Stimulated activated CD8-positive, alpha-beta memory T cell treated with anti-CD3 and anti-CD28 coated beads, Interleukin-4, amount 100 ng/mL, for 48 hours (primary cell): ENCODE measurements around the gene PRCC.

Source experiments
- DNase-seq: peaks from one replicate; pipeline ENCODE4 v3.0.0-alpha.2; 2020

Gene PRCC, protein sequence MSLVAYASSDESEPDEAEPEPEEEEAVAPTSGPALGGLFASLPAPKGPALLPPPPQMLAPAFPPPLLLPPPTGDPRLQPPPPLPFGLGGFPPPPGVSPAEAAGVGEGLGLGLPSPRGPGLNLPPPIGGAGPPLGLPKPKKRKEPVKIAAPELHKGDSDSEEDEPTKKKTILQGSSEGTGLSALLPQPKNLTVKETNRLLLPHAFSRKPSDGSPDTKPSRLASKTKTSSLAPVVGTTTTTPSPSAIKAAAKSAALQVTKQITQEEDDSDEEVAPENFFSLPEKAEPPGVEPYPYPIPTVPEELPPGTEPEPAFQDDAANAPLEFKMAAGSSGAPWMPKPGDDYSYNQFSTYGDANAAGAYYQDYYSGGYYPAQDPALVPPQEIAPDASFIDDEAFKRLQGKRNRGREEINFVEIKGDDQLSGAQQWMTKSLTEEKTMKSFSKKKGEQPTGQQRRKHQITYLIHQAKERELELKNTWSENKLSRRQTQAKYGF

DNA sequence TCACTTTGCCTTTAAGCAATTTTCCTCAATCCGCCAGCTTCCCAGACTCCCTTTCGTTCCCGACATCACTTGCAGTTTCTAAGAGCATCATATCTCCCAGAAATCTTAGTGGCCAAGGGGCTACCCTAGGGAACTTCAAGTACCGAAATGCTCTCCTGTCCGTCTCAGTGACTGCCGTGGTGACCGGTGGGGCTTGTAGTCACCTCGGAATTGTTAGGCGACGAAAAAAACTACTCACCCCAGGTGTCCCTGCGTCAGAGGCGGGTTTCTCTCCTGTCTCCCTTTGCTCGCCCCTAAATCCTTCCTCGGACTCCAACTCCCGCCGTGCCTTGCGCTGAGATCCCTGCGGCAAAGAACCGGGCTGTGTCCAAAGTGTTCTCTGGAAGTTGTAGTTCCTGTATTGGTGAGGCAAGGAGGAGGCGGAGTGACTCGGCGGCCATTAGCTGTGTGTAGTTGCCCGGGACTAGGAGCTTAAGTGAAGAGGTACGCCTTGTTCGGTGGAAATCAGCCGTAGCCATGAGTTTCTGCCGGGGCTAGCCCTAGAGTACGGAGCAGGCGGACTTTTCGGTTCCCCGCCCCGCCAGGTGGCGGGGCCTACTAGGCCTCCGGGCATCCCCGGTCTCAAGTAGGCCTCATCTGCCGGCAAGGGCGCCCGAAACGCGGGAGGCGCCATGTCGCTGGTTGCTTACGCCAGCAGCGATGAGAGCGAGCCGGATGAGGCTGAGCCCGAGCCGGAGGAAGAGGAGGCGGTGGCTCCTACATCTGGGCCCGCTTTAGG is at the start of gene PRCC:
TSS of gene PRCC (plus strand) at position 435 of the 778 bp plus-strand sequence. CDS start at position 672, 237 bp downstream.
- DNase-seq, result peak; percentile 95

DNA sequence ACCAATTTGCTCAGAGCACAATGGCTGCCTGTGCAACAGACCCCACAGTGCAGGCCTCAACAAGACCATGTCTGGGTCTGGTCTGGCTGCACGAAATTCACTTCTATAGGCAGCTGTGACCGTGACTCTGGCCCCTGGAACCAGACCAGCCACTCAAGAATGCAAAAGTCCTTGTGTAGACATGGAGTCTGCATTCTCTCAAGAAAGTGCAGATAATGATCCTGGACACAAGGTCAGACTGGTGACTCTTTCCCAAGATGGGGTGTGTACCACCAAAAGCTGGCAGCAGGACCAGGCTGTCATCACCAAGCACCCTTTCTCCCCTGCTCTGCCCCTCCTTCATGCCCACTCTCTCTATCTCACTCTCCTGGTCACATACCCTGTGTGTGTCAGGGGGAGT is 46.2 kb upstream of the PRCC start:
- DNase-seq, result no peak

DNA sequence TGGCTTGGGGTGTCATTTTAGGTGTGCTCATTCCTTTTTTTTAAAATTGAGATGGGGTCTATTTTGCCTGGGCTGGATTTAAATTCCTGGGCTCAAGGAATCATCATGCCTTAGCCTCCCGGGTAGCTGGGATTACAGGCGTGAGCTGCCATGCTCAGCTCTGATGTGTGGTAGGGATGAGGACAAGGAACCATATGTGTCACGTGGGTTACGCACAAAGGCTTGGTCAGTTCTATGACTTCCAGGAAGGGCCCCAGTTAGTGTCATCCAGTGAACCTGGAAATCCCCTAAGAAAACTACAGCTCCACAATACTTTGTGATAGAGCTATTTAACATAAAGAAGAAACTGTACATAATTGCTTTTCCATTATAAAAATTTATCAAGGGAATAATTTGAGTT is 45.8 kb upstream of the PRCC start:
- no peak for DNase-seq

DNA sequence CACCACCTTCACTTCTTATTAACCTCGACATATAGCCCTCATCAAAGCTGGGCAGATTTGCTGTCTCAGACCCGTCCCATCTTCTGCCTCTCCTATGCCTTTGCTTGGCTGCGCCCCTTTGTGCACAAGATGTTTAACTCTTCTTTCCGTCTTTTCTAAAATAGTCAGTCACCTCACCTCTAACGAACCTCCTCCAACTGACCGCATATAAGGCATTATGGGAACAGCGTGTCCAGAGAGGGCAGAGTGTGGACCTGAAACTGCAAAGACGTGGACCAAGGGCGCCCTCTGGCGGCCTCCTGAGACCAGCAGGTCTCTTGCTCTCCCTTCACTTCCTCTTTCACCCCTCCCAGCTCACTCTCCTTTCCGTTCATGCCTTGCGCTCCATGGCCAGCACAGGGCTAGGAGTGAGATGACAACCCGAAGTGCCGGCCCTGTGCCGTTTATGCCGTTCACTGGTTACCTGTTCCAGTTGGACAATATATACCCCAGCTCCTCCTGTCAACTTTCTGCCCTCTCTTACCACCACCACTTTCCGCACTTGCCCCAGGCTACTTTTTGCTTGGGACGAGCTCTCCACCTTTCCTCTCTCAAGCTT is 41.6 kb upstream of the PRCC start:
- DNase-seq, result peak; percentile 89

DNA sequence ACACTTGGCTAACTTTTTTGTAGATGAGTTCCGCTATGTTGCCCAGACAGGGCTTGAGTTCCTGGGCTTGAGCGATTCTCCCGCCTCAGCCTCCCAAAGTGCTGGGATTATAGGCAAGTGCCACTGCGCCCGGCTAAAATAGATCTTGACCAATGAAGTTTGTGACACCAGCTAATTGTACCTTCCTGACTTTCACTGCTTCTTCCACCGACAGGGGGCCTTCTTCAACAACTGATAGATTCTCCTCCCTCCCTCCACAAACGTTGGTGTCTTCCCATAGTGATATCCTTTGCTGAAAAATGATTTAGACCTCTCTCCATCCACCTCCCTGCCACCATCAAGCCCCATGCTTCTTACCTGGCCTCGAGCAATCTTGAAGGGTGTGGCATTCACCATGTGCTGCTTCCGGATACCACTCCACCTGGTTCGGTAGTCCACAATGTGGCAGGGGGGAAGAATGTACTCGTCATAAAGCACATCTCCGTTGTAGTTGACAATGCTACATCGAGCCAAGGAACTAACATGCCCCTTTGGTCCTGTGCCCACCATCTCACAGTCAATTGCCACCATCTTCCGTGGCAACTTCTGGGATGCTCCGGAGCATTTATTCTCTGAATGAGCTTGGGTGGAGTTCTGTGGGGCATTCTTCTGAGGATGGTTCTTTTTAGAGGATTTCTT is 40.6 kb upstream of the PRCC start:
- DNase-seq, result peak; percentile 72

DNA sequence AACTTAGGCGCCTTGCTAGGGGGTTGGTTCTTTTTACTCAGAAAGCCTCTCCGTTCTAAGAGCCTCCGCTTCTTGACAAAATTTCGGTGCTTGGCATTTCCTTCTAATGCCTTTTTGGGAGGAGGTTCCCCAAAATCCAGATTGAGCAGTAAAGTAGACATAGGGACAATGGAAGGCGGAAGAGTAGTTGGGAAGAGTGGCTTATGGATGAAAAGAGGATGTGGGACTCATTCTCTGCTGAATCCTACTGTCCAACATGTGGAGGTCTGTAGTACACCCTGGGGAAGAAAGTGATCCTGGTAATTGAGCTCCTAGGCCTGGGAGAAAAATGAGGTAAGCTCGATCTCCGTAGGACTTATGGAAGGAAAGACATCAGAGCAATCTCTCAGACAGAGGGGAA is 39.8 kb upstream of the PRCC start:
- DNase-seq, result no peak

DNA sequence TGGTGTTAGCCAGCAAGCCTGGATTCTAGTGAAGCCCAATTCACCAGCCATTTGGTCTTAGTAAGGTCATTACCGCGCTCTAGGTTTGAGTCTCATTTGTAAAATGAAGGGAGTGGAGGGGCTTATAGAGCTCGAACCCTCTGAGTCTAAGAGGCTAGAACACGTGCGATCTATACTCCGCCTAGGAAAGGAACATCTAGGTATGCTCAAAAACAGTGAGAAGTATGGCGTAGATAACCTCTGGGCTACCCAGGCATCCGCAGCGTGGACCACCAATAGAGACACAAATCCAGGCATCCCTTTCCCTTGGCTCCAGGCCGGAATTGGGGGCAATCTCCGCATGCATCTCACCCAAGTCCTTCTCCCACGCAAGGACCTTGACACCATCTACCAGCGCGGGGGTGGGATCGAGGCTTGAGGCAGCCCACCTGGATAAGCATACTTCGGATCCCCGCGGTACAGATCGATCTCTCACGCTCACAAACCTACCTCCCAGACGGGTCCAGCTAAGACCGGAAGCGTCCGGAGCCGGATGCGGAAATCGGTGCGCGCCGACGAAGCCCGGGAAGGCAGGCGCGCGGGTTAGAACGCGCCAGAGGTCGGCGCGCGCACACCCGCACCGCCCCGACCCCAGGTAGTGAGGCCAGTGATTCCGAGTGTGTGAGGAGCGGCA is 39.3 kb upstream of the PRCC start, which contains the start of gene METTL25B:
TSS of gene METTL25B (plus strand) at position 544 of the 673 bp plus-strand sequence. CDS start 636 bp downstream, outside the sequence.
- DNase-seq, result peak; percentile 87

DNA sequence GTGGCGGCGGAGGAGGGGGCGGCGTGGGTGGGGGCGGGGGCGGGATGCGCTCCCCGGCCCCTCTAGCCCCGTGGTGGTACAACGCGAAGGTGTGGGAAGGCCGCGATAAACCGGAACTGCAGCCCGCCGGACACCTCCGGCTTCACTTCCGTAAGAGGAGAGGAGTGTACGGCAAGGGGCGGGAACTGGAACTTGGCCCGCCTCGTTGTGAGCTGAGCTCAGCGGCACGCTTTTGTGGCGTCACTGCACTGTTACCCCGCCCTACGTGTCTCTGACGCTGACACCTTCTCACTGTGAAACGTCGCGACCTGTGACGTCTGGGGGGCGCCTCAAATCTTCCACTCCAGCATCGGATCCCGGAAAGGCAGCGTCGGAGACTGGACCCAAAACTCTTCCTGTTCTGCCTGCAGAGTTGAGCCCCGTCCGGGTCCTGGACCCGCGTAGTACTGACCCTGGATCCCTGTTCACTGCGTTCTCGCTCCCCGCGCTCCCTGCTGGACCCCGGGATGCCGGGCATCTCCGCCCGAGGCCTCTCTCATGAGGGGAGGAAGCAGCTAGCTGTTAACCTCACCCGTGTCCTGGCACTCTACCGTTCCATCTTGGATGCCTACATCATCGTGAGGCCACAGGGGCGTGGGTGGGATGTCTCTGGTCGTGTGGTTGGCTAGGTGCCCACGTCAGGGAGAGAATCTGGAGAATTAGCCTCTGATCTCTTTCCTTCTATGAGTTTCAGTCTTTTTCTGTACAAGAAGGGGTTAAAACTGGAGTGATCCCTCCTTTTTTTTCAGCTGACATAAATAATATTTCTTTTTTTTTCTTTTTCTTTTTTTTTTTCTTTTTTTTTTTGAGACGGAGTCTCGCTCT is 38.5 kb upstream of the PRCC start, which contains the start of gene ISG20L2:
TSS of gene ISG20L2 (minus strand) at position 168 of the 864 bp plus-strand sequence. CDS start 1,114 bp downstream, outside the sequence.
- peak; percentile 97 for DNase-seq

DNA sequence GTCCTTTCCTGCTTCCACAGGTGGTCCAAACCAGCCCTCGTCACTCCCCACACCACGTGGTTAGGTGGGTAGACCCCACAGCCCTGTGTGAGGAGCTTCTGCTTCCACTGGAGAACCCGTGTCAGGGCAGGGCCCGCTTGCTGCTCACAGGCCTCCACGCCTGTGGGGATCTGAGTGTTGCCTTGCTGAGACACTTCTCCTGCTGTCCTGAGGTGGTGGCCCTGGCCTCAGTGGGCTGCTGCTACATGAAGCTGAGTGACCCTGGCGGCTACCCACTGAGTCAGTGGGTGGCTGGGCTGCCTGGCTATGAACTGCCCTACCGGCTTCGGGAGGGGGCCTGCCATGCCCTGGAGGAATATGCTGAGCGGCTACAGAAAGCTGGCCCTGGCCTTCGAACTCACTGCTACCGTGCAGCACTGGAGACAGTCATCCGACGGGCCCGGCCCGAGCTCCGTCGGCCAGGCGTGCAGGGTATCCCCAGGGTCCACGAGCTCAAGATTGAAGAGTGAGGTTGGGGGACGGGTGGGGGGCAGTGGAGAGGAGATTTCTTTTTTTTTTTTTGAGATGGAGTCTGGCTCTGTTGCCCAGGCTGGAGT is 33.2 kb upstream of the PRCC start:
- no peak for DNase-seq

DNA sequence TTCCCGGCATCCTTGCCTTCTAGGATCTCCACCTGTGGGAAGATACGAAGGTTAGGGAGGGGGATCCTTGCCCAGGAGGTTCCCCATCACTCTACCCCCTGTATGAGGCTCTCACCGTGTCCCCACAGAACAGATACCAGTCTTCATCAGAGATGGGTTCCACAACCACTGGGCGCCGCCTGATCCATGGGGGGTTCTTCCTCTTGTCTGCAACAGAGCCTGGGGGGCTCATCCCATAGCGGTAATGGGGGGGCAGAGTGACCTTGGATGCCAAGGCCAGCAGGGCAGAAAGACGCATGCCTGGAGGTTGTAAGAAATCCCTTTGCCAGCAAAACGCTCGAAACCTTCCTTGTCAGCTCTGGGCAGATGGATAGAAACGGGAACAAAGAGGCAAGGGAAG is 28.9 kb upstream of the PRCC start:
- no peak for DNase-seq

DNA sequence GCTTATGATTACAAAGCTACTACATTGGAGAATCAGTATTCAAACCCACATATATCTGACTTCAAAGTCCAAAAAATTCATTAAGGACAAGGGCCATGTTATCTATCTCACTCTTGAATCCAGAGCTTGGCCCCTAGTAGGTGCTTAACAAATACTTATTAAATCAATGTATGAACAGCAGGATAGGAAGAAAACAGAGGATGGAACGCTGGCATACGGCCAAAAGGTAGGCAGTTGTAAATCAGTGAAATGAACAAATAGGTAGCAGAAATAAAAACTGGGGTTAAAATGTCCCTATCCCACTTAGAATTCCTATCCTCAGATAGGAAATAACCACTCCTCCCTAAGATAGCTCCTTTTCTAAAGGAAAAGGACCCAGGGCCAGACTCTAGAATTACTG is 28.4 kb upstream of the PRCC start:
- no peak for DNase-seq

DNA sequence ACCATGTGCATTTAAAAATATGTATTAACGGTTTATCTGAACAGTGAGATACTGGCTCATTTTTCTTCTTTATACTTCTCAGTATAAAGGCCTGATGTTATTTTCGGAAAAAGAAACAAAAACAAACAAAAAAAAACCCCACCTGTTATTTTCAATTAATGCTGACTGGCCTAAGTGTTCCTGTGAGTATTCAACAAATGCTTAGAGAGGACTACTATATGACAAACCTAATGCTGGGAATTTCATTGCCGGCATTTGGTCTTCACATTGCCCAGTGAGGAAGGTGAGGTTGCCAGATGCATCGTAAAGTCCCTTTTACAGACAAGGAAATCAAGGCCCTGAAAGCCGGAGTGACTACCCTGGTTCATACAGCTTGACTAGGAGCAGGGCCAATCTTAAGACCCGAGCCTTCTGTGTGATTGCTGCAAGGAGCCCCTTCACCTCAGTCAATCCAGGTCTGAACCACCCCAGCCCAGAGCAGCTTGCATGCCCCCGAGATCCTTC is 27.0 kb upstream of the PRCC start:
- no peak for DNase-seq

DNA sequence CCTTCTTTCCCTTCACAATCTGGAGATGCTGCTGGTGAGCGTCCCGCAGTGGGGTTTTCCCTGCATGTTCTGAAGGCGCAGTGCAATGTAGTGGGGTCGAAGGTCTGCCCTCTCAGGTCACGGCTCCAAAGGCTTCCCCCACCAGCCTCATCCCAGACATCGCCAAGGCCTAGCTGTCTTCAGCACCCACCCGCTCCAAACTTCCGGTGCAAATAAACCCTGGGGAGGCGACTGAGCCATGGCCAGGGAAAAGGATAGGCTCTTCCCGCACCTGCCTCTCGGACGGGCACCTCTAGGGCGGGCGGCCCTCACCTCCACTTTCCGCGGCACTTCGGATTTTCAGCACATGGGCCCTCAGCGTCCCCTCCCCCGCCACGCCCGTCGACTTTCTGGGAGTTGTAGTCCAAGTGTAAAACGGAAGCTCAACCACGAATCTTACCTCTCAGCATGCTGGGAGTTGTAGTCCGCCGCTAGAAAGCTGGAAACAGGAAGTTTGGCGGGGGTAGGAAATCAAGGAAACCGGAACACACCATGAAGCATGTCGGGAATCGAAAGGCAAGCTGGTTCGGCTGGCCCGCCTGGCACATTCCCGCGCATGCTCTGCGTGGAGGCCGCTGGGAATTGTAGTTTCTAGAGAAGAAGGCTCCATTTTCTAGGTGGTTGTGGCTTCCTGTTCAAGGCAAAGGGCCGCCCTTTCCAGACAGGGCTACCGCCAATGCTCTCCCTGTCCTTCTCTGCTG is 26.4 kb upstream of the PRCC start, which contains the start of gene MRPL24:
TSS of gene MRPL24 (minus strand) at position 348 of the 740 bp plus-strand sequence. CDS start 2,384 bp downstream, outside the sequence.
- peak; percentile 94 for DNase-seq

DNA sequence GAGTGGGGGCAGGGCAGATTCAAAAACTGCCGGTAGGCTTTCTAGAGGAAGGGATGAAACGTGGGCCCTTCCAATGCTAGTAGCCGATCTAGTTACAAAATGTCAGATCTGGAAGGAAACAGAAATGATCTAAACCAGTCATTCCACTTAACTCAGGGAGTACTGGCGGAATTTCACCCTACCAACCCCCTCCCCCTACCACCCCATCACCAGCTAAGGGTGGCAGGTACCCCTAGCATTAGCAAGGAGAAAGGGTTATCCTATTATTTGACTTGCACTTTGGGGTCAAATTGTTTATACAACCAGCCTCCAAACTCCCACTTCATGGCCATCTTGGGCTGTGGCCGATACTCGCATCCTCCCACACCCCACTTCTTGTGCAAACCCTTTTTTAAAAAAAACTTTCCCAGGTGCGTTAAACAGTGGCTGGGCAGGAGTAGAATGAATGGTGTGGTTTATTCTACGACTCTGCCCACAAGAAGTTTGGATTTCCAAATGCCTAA is 25.8 kb upstream of the PRCC start:
- DNase-seq, result peak; percentile 54

DNA sequence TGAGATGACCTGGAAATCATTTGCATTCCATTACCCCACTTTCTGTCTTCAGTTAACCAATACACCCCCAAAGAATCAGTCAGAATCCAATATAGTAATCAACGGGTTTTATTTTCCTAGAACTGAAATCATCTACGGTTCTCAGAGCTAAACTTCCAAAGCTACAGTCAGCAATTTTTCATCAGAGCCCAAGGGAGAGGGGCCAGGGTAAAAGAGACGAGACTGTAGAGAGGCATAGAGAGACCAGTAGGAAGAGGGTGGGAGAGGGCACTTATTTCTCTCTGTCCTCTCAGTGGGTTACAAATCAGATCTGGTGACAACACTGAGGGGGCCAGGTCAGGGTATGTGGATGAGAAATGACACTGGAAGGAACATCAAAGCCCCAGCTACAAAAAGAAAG is 25.3 kb upstream of the PRCC start:
- DNase-seq, result no peak

DNA sequence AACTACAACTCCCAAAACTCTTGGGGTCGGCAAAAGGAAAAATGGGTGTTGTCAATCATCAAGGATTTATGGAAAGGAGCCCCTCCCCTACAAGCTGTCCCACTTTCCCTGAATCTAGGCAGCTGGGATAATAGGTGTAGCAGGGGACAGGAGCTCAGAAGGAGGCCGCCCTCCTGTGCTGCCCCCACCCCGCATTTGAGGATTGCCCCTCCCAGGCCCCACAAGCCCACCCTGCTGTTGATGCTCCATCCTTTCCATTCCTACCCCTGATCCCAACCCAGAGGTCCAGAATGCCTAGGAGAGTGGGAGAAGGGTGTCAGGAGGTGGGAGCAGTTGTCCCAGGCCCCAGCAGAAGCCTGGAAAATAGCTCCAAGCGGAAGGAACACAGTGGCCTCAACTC is 24.5 kb upstream of the PRCC start:
- no peak for DNase-seq

DNA sequence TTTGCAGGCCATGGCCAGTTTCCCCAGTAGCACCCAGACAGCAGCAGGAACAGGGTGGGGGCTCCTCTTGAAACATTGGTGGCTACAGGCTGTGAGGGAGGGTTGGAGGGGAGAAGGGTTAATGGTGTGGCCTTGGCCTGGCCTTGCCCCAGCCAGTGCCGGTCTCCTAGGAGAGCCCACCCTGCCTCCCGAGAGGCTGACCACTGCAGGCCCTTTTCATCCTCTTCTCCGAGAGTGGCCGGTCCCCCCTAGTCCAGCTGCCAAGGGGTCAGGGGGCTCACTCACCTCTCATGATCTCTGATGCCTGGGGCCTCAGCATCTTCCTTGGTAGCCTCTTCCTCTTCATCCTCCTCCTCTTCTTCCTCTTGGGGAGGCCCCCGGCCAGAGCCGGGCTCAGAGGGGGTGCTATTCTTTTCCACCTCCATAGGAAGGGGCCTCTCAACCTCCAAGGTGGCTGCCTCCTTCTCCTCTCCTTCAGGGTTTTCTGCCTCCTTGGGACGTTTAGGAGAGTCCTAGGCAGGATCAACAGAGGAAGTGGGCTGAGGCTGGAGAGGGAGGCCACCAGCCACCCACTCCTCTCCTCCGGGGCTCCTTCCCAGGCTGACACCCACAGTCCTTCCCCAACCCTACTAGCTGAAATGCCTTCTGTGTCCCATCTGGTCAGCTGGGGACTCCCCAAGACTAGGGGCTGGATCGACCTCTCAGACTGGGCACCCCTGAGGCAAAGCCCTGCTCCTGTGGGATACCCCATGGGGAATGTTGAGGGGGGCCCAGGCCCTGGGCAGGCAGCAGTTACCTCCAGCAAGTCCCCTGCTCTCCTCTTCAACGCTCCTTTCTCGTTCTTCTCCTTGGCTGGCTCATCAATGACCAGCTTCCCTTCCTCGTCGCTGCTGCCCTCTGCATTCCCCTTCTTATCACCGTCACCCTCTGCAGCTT is 23.7 kb upstream of the PRCC start:
- no peak for DNase-seq

DNA sequence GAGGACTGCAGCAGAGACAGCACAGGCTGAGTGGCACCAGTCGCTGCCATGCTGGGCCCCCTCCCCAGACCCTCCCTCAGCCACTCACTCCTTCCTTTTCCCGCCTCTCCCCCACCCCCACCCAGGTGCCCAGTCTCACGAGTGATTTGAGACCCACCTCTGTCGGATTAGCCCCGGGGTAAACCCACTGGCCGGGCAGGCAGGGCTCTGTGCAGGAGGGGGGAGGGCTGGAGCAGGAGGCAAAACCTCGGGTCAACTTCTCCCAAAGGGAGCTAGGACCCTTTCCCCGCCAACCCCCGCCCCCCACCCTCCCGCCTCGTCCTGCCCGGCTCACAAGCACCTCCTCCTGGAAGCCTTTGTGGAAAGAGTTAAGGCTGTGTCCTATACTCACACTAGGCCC is 23.0 kb upstream of the PRCC start:
- no peak for DNase-seq
